ENCODE data around the gene RASEF.
"Not testable (repeated sequence)": the region's sequence is repeated elsewhere in the genome, so short reads cannot be mapped to it uniquely, and the experiment has no call there.

The RASEF gene

DNA sequence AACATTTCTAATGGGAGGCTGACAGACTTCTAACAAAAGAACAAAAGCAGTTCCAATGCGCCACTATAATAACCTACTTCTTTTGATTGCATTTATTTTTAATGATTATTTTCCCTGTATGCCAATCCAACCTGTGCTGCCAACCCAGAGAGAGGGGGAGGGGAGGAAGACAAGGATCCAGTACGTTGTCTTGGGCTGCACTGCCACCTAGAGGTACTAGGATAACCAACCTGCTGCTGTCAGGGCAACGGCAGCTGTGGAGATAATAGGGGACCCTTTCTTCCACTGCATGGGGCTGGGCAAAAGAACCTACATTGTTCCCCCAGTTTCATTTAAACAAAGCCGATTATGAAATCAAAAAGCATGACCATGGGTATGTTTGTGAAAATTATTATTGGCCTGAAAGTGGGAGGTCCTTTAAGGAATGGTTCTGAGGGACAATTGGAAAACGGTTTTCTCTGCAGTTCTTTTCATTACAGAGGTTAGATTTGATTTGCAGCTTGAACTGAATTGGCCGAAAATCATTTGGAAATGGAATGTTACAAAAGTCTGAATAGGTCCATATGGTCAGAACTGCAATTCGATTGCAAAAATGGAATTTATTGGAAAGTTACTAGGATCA lies 101.3 kb downstream of the RASEF start:
- H3K36me3 ChIP-seq (ENCODE audit: control insufficient read depth, insufficient read depth, low read length): no peaks in the 10 kb centered on the region
- H3K4me1 ChIP-seq (ENCODE audit: control insufficient read depth, insufficient read depth, low read length, poor library complexity, severe bottlenecking): no peaks in the 10 kb centered on the region
- H3K27me3 ChIP-seq (replicated peaks; ENCODE audit: control insufficient read depth, insufficient read depth, low read length, poor library complexity, severe bottlenecking): no peaks in the 10 kb centered on the region
- DNase-seq: no peak
- no peaks in the 10 kb centered on the region for H3K9me3 ChIP-seq (ENCODE audit: control insufficient read depth, low read length)
- no peak overlapping the region for H3K4me3 ChIP-seq (ENCODE audit: insufficient read depth, low read depth, low read length, poor library complexity, severe bottlenecking)
- H3K27ac ChIP-seq (ENCODE audit: insufficient read depth, low read length, poor library complexity, severe bottlenecking): no peak overlapping the region

DNA sequence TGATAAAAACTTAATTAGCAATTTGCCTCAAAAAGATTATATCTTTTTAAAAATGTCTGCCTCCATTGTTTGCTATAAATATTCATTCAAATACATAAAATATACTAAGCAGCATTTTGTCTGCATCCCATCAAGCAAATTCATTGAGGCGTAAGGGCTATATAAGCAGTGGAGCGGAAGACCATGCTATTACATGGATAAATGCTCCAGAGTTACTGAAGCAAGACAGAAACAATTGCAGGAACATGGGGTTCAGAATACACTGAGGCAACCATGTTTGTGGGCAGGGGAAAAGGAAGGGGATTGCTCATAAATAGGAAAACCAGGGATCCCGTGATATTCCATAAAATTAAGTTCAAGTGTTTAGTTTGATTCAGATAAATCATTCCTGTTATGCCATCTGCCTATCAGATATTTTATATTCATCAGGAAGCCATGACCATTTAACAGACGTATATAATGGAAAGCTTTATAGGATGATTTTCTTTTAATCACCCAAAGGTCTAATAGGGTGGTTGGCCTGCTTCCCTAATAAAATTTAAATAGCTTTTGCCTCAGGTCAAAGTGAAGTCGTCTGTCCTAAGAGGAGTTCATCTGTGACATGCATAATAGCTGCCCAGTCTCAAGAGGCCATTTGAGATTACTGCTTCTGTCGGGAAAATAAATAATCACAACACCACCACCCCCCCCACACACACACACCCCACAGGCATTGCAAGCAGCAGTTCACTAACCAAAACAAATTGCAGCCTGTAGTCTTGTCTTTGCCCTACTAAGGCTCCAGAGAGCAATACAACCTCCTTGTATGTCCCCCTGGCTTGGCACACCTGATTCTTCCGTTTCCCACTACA lies 105.2 kb downstream of the RASEF start:
- DNase-seq: no peak
- no peaks in the 10 kb centered on the region for H3K27me3 ChIP-seq (replicated peaks; ENCODE audit: control insufficient read depth, insufficient read depth, low read length, poor library complexity, severe bottlenecking)
- no peaks in the 10 kb centered on the region for H3K4me1 ChIP-seq (ENCODE audit: control insufficient read depth, insufficient read depth, low read length, poor library complexity, severe bottlenecking)
- H3K27ac ChIP-seq (ENCODE audit: insufficient read depth, low read length, poor library complexity, severe bottlenecking): no peak overlapping the region
- no peaks in the 10 kb centered on the region for H3K9me3 ChIP-seq (ENCODE audit: control insufficient read depth, low read length)
- H3K4me3 ChIP-seq (ENCODE audit: insufficient read depth, low read depth, low read length, poor library complexity, severe bottlenecking): no peak overlapping the region
- no peaks in the 10 kb centered on the region for H3K36me3 ChIP-seq (ENCODE audit: control insufficient read depth, insufficient read depth, low read length)

DNA sequence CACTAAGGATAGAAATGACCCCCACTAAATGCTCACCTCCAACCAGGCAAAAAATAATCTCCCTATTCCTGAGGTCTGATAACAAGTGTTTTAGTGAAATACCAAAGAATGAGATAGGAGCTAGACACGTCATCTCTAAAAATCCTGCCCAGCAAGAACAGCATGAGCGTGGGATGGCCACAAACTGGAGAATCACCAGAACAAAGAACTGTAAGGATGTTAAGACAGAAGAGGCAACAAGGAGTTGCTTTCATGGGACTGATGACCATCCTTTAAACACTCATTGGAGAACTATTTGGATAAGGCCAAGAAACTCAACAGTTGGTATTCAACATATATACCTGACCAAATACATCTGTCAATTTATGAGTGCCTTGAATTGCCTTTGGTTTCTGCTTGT lies 113.7 kb downstream of the RASEF start:
- no peaks in the 10 kb centered on the region for H3K4me1 ChIP-seq (ENCODE audit: control insufficient read depth, insufficient read depth, low read length, poor library complexity, severe bottlenecking)
- no peaks in the 10 kb centered on the region for H3K36me3 ChIP-seq (ENCODE audit: control insufficient read depth, insufficient read depth, low read length)
- H3K4me3 ChIP-seq (ENCODE audit: insufficient read depth, low read depth, low read length, poor library complexity, severe bottlenecking): no peak overlapping the region
- no peak overlapping the region for H3K27ac ChIP-seq (ENCODE audit: insufficient read depth, low read length, poor library complexity, severe bottlenecking)
- no peak for DNase-seq
- no peaks in the 10 kb centered on the region for H3K27me3 ChIP-seq (replicated peaks; ENCODE audit: control insufficient read depth, insufficient read depth, low read length, poor library complexity, severe bottlenecking)
- no peaks in the 10 kb centered on the region for H3K9me3 ChIP-seq (ENCODE audit: control insufficient read depth, low read length)

DNA sequence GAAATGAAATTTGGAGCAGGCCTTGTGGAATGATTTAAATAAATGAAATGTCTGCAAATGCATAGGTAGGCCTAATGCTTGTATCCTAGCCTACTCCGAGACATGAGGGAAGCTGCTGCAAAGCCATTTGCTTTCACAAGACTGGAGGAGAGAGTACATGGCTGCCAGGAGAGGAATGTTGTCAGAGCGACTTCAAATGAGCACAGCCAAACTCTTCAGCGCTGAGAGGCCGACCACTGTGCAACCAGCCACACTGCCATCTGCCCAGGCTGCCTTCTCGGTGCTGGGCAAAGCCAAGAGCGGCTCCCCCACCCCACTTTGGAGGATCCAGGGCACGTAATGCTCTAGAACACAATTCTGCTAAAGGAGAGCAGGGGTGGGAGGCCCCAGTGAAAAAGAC lies 122.6 kb downstream of the RASEF start:
- H3K4me3 ChIP-seq (ENCODE audit: insufficient read depth, low read depth, low read length, poor library complexity, severe bottlenecking): no peak overlapping the region
- no peaks in the 10 kb centered on the region for H3K9me3 ChIP-seq (ENCODE audit: control insufficient read depth, low read length)
- no peaks in the 10 kb centered on the region for H3K4me1 ChIP-seq (ENCODE audit: control insufficient read depth, insufficient read depth, low read length, poor library complexity, severe bottlenecking)
- H3K36me3 ChIP-seq (ENCODE audit: control insufficient read depth, insufficient read depth, low read length): no peaks in the 10 kb centered on the region
- DNase-seq: no peak
- H3K27ac ChIP-seq (ENCODE audit: insufficient read depth, low read length, poor library complexity, severe bottlenecking): no peak overlapping the region
- no peaks in the 10 kb centered on the region for H3K27me3 ChIP-seq (replicated peaks; ENCODE audit: control insufficient read depth, insufficient read depth, low read length, poor library complexity, severe bottlenecking)

DNA sequence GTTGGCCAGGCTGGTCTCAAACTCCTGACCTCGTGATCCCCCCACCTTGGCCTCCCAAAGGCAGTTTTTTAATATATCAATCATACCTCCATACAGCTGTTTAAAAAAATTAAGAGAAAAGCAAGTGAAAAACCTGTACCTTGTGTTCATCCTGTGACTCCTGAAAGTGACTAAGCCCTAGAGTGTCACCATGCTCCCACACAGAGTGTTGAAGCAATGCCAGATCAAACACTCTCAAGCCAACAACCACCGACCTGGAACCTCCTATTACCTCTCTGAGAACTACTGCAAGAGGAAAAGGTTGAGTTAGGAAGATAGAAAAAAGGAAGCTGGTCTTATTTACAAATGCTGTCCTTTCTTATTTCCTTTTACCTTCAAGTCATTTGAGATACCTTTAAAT lies 123.5 kb downstream of the RASEF start:
- Histone ChIP-seq H3K4me3 (ENCODE audit: insufficient read depth, low read depth, low read length, poor library complexity, severe bottlenecking) (no peak overlapping the region), H3K36me3 (ENCODE audit: control insufficient read depth, insufficient read depth, low read length) (no peaks in the 10 kb centered on the region), H3K4me1 (ENCODE audit: control insufficient read depth, insufficient read depth, low read length, poor library complexity, severe bottlenecking) (no peaks in the 10 kb centered on the region), H3K27me3 (replicated peaks; ENCODE audit: control insufficient read depth, insufficient read depth, low read length, poor library complexity, severe bottlenecking) (no peaks in the 10 kb centered on the region), H3K27ac (ENCODE audit: insufficient read depth, low read length, poor library complexity, severe bottlenecking) (no peak overlapping the region), H3K9me3 (ENCODE audit: control insufficient read depth, low read length) (no peaks in the 10 kb centered on the region)
- DNase-seq: no peak

DNA sequence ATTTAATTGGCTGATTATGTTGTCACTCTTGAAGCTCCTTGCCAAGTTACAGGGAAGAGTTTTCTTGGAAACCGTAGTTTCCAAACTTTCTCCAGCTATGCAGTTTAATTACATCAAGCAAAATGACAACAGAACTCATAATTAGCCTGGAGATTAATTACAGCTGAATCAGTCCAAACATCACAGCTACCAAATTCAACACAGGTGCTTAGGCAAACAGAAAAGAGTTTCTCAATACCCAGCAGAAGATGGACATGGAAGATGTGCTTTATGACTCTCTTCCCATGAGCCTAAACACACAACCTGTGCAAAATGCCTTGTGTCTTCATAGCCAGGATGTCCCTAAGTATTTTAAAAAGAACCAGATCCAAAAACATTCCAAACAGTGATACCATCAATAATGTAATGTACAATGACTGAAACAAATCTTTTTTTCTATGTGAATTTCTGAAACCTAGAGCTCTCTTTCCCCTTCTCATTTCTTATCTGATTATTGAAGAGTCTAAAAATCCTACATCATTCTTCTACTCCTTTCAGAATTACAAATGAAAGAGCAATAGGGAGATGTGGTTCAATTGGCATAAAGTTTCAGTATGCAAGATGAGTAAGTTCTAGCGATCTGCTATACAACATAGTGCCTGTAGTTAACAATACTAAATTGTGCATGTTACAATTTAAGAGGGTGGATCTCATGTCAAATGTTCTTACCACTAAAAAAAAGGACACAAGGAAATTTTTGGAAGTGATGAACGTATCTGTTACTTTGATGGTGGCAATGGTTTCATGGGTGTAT lies 124.3 kb downstream of the RASEF start:
- no peak for DNase-seq
- Histone ChIP-seq H3K36me3 (ENCODE audit: control insufficient read depth, insufficient read depth, low read length) (no peaks in the 10 kb centered on the region), H3K27ac (ENCODE audit: insufficient read depth, low read length, poor library complexity, severe bottlenecking) (no peak overlapping the region), H3K27me3 (replicated peaks; ENCODE audit: control insufficient read depth, insufficient read depth, low read length, poor library complexity, severe bottlenecking) (no peaks in the 10 kb centered on the region), H3K4me3 (ENCODE audit: insufficient read depth, low read depth, low read length, poor library complexity, severe bottlenecking) (no peak overlapping the region), H3K9me3 (ENCODE audit: control insufficient read depth, low read length) (no peaks in the 10 kb centered on the region), H3K4me1 (ENCODE audit: control insufficient read depth, insufficient read depth, low read length, poor library complexity, severe bottlenecking) (no peaks in the 10 kb centered on the region)

DNA sequence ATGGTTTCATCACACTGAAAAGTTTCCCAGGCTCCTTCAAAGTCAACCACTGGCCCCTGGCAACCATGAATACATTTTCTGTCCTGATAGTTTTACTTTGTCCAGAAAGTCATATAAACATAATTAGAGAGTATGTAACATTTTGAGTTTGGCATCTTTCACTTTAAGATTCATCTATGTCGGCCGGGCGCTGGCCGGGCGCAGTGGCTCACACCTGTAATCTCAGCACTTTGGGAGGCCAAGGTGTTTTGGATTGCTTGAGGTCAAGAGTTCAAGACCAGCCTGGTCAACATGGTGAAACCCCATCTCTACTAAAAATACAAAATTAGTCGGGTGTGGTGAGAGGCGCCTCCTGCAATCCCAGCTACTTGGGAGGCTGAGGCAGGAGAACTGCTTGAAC lies 126.4 kb downstream of the RASEF start:
- not testable (repeated sequence) for H3K27ac ChIP-seq (ENCODE audit: insufficient read depth, low read length, poor library complexity, severe bottlenecking); H3K4me1 ChIP-seq (ENCODE audit: control insufficient read depth, insufficient read depth, low read length, poor library complexity, severe bottlenecking); H3K9me3 ChIP-seq (ENCODE audit: control insufficient read depth, low read length); H3K27me3 ChIP-seq (replicated peaks; ENCODE audit: control insufficient read depth, insufficient read depth, low read length, poor library complexity, severe bottlenecking); H3K36me3 ChIP-seq (ENCODE audit: control insufficient read depth, insufficient read depth, low read length); DNase-seq; H3K4me3 ChIP-seq (ENCODE audit: insufficient read depth, low read depth, low read length, poor library complexity, severe bottlenecking)

DNA sequence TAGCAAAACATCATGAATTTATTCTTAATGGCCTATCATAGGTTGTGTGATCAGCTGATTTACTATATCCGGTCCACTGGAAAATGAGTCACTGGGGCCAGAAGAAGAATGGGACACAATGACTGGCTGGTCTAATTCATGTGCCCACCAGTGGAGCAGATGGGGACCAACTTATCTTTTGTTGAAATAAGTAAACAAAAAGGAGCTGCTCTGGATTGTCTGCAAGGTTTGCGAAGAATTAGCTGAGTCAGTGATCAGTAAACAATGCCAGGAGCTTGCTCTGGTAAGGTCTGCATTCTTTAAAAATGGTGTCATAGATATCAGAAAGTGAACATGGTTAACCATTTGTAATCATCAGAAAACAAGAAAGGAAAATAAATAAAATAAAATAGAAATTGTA lies 128.0 kb downstream of the RASEF start:
- DNase-seq: no peak
- no peaks in the 10 kb centered on the region for H3K4me1 ChIP-seq (ENCODE audit: control insufficient read depth, insufficient read depth, low read length, poor library complexity, severe bottlenecking)
- H3K27me3 ChIP-seq (replicated peaks; ENCODE audit: control insufficient read depth, insufficient read depth, low read length, poor library complexity, severe bottlenecking): no peaks in the 10 kb centered on the region
- no peak overlapping the region for H3K4me3 ChIP-seq (ENCODE audit: insufficient read depth, low read depth, low read length, poor library complexity, severe bottlenecking)
- H3K27ac ChIP-seq (ENCODE audit: insufficient read depth, low read length, poor library complexity, severe bottlenecking): no peak overlapping the region
- H3K9me3 ChIP-seq (ENCODE audit: control insufficient read depth, low read length): no peaks in the 10 kb centered on the region
- H3K36me3 ChIP-seq (ENCODE audit: control insufficient read depth, insufficient read depth, low read length): no peaks in the 10 kb centered on the region

DNA sequence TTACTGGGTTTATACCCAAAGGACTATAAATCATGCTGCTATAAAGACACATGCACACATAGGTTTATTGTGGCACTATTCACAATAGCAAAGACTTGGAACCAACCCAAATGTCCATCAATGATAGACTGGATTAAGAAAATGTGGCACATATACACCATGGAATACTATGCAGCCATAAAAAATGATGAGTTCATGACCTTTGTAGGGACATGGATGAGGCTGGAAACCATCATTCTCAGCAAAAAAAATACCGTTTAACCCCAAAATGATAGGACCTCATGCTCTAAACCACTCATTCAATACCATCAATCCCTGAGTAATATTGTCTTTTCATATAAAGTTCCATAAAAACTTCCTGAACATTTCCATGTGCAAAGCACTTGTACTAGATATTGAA lies 128.9 kb downstream of the RASEF start:
- not testable (repeated sequence) for DNase-seq; H3K4me1 ChIP-seq (ENCODE audit: control insufficient read depth, insufficient read depth, low read length, poor library complexity, severe bottlenecking); H3K36me3 ChIP-seq (ENCODE audit: control insufficient read depth, insufficient read depth, low read length); H3K27me3 ChIP-seq (replicated peaks; ENCODE audit: control insufficient read depth, insufficient read depth, low read length, poor library complexity, severe bottlenecking); H3K9me3 ChIP-seq (ENCODE audit: control insufficient read depth, low read length); H3K4me3 ChIP-seq (ENCODE audit: insufficient read depth, low read depth, low read length, poor library complexity, severe bottlenecking); H3K27ac ChIP-seq (ENCODE audit: insufficient read depth, low read length, poor library complexity, severe bottlenecking)

DNA sequence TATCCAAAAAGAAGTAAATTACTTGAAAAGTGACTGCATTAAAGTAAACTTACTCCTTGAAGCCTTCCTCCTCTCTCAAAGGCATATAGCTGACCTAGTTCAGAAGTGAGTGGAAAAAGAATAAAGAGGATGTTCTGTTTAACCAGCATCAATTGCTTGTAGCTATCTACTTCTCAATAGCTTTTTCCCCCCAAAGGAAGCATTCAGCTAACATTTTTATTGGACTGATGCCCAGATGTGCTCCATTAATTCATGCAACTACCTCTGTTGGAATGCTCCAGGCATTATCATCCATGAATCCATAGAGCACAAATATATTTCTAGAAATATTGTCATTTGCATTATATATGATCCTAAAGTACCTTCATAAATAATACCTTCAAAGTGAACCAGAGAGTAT lies 132.8 kb downstream of the RASEF start:
- Histone ChIP-seq H3K27me3 (replicated peaks; ENCODE audit: control insufficient read depth, insufficient read depth, low read length, poor library complexity, severe bottlenecking) (no peaks in the 10 kb centered on the region), H3K4me1 (ENCODE audit: control insufficient read depth, insufficient read depth, low read length, poor library complexity, severe bottlenecking) (no peaks in the 10 kb centered on the region), H3K4me3 (ENCODE audit: insufficient read depth, low read depth, low read length, poor library complexity, severe bottlenecking) (no peak overlapping the region), H3K27ac (ENCODE audit: insufficient read depth, low read length, poor library complexity, severe bottlenecking) (no peak overlapping the region), H3K36me3 (ENCODE audit: control insufficient read depth, insufficient read depth, low read length) (no peaks in the 10 kb centered on the region), H3K9me3 (ENCODE audit: control insufficient read depth, low read length) (no peaks in the 10 kb centered on the region)
- DNase-seq: no peak

Data from effector memory CD4-positive, alpha-beta T cell (primary cell).